IMR-90 (cell line): ENCODE measurements around the gene EFHC2. TPM values are rescaled to one million over a fixed set of nuclear protein-coding genes. Genes with fewer than 3 reads are reported as not detected.

Experiments
- ATAC-seq: fragments of 200-7000 bp; cut with Tn5 transposase; 2 replicates; pipeline ENCODE4 v1.9.1; 2020; ENCODE audit warnings: low read depth, mild to moderate bottlenecking, moderate library complexity
- BruUV-seq: library from RNA; stranded (reverse); fragments of 400-500 nt; replicated peaks from 2 replicates; lab custom pipeline; 2021; lab: Mats Ljungman, UMichigan
- CTCF ChIA-PET: fragments of 300-600 bp; formaldehyde crosslinking; extraction: SDS; loops from one replicate; lab custom pipeline; 2021; ENCODE audit warnings: antibody characterized with exemption; lab: Yijun Ruan, JAX
- POLR2A ChIA-PET: fragments of 300-600 bp; sonication (Branson Sonifier 250); formaldehyde crosslinking; loops from one replicate; lab custom pipeline; 2022; ENCODE audit warnings: antibody characterized with exemption; ENCODE audit not compliant: unreplicated experiment; lab: Charles Lee
- DNase-seq: peaks from one replicate; pipeline ENCODE4 v3.0.0; 2013
- H2AFZ ChIP-seq: replicated peaks from 2 replicates; pipeline ENCODE3; 2013; ENCODE audit warnings: low read length, mild to moderate bottlenecking; ENCODE audit not compliant: poor library complexity
- H2AK5ac ChIP-seq: 2 replicates; pipeline ENCODE4 v1.6.1; 2013; ENCODE audit warnings: low read depth, low read length, inconsistent platforms
- H2AK9ac ChIP-seq: replicated peaks from 2 replicates; pipeline ENCODE3; 2013; ENCODE audit warnings: mild to moderate bottlenecking, low read depth, low read length, moderate library complexity; ENCODE audit not compliant: poor library complexity
- H2BK120ac ChIP-seq: 2 replicates; pipeline ENCODE4 v1.6.1; 2013; ENCODE audit warnings: low read depth, low read length, inconsistent platforms
- H2BK15ac ChIP-seq: 3 replicates; pipeline ENCODE4 v1.6.1; 2013; ENCODE audit warnings: low read depth, low read length, inconsistent platforms
- H2BK20ac ChIP-seq: 2 replicates; pipeline ENCODE4 v1.6.1; 2013; ENCODE audit warnings: low read depth, mild to moderate bottlenecking, inconsistent platforms, low read length, moderate library complexity
- H2BK5ac ChIP-seq: 2 replicates; pipeline ENCODE4 v1.6.1; 2013; ENCODE audit warnings: mild to moderate bottlenecking, low read depth, low read length, inconsistent platforms; ENCODE audit not compliant: poor library complexity, severe bottlenecking
- H3K14ac ChIP-seq: replicated peaks from 2 replicates; pipeline ENCODE4 v1.6.1; 2013; ENCODE audit warnings: low read depth, low read length, inconsistent platforms
- H3K18ac ChIP-seq: 2 replicates; pipeline ENCODE4 v1.6.1; 2013; ENCODE audit warnings: low read depth, low read length, control low read depth
- H3K23ac ChIP-seq: 2 replicates; pipeline ENCODE4 v1.6.1; 2013; ENCODE audit warnings: low read depth, low read length, inconsistent platforms
- H3K27ac ChIP-seq: 2 replicates; pipeline ENCODE4 v1.5.1; 2013; ENCODE audit warnings: mild to moderate bottlenecking, control low read depth, low read length; ENCODE audit not compliant: insufficient read depth
- H3K27me3 ChIP-seq: 2 replicates; pipeline ENCODE4 v1.6.1; 2013; ENCODE audit warnings: low read length; ENCODE audit not compliant: control insufficient read depth, insufficient read depth
- H3K36me3 ChIP-seq: 2 replicates; pipeline ENCODE4 v1.6.1; 2013; ENCODE audit warnings: low read length, mixed read lengths; ENCODE audit not compliant: control insufficient read depth, insufficient read depth
- H3K4ac ChIP-seq: 2 replicates; pipeline ENCODE4 v1.6.1; 2013; ENCODE audit warnings: low read depth, low read length, inconsistent platforms
- H3K4me1 ChIP-seq: 2 replicates; pipeline ENCODE4 v1.6.1; 2013; ENCODE audit warnings: low read length, mixed read lengths; ENCODE audit not compliant: control insufficient read depth, insufficient read depth
- H3K4me2 ChIP-seq: 2 replicates; pipeline ENCODE4 v1.6.1; 2013; ENCODE audit warnings: low read depth, mild to moderate bottlenecking, control low read depth, low read length, moderate library complexity
- H3K4me3 ChIP-seq: 2 replicates; pipeline ENCODE4 v1.5.1; 2013; ENCODE audit warnings: low read depth, mild to moderate bottlenecking, control low read depth, low read length, moderate library complexity; ENCODE audit not compliant: insufficient read depth
- H3K56ac ChIP-seq: 2 replicates; pipeline ENCODE4 v1.6.1; 2013; ENCODE audit warnings: low read length, inconsistent platforms; ENCODE audit not compliant: insufficient read depth; ENCODE audit errors: extremely low read depth
- H3K79me1 ChIP-seq, 2 experiments: 2 replicates each; pipeline ENCODE4 v1.6.1; 2013; ENCODE audit warnings: low read length in 2 of 2, inconsistent platforms in 1 of 2, low read depth in 1 of 2
- H3K9ac ChIP-seq: 2 replicates; pipeline ENCODE4 v1.6.1; 2013; ENCODE audit warnings: low read depth, low read length, control low read depth
- H3K9me1 ChIP-seq: 2 replicates; pipeline ENCODE4 v1.6.1; 2013; ENCODE audit warnings: low read length, inconsistent platforms; ENCODE audit not compliant: insufficient read depth
- H3K9me3 ChIP-seq: 2 replicates; pipeline ENCODE4 v1.6.1; 2013; ENCODE audit warnings: low read length; ENCODE audit not compliant: control insufficient read depth, insufficient read depth
- H4K20me1 ChIP-seq: 2 replicates; pipeline ENCODE4 v1.6.1; 2013; ENCODE audit warnings: low read length, inconsistent platforms; ENCODE audit not compliant: insufficient read depth
- H4K5ac ChIP-seq: 2 replicates; pipeline ENCODE4 v1.6.1; 2013; ENCODE audit warnings: mild to moderate bottlenecking, low read depth, low read length, control low read depth
- H4K8ac ChIP-seq, 2 experiments: 2 replicates each; pipeline ENCODE4 v1.6.1; 2013; ENCODE audit warnings: low read depth in 2 of 2, low read length in 2 of 2, control low read depth in 1 of 2, inconsistent platforms in 1 of 2
- H4K91ac ChIP-seq: 2 replicates; pipeline ENCODE4 v1.6.1; 2013; ENCODE audit warnings: low read depth, low read length, inconsistent platforms; ENCODE audit not compliant: insufficient read depth
- BHLHE40 ChIP-seq: fragments of 150-350 bp; IDR thresholded peaks from 2 replicates; pipeline ENCODE4 v1.6.1; 2016; ENCODE audit warnings: mild to moderate bottlenecking, low read depth, low read length
- CEBPB ChIP-seq: IDR thresholded peaks from 2 replicates; pipeline ENCODE4 v1.6.1; 2012; ENCODE audit warnings: low read depth, low read length, improper control_type of control experiment
- CHD1 ChIP-seq: IDR thresholded peaks from 2 replicates; pipeline ENCODE4 v1.6.1; 2012; ENCODE audit warnings: low read depth, low read length, improper control_type of control experiment
- FOS ChIP-seq: fragments of 150-350 bp; IDR thresholded peaks from 2 replicates; pipeline ENCODE4 v1.6.1; 2016; ENCODE audit warnings: low read depth, low read length
- MAFK ChIP-seq: IDR thresholded peaks from 2 replicates; pipeline ENCODE4 v1.6.1; 2012; ENCODE audit warnings: low read depth, low read length, improper control_type of control experiment
- MAZ ChIP-seq: IDR thresholded peaks from 2 replicates; pipeline ENCODE4 v1.6.1; 2012; ENCODE audit warnings: low read depth, mild to moderate bottlenecking, low read length, improper control_type of control experiment, moderate library complexity, borderline replicate concordance
- MXI1 ChIP-seq: IDR thresholded peaks from 2 replicates; pipeline ENCODE4 v1.6.1; 2012; ENCODE audit warnings: low read depth, mild to moderate bottlenecking, low read length, moderate library complexity, borderline replicate concordance
- NFE2L2 ChIP-seq: fragments of 150-350 bp; IDR thresholded peaks from 2 replicates; pipeline ENCODE4 v1.6.1; 2016; ENCODE audit warnings: low read depth, mild to moderate bottlenecking, low read length
- POLR2A ChIP-seq: IDR thresholded peaks from 2 replicates; pipeline ENCODE4 v1.6.1; 2012; ENCODE audit warnings: mild to moderate bottlenecking, low read depth, low read length
- RAD21 ChIP-seq: IDR thresholded peaks from 2 replicates; pipeline ENCODE4 v1.6.1; 2012; ENCODE audit warnings: low read length, improper control_type of control experiment
- RCOR1 ChIP-seq: IDR thresholded peaks from 2 replicates; pipeline ENCODE4 v1.6.1; 2012; ENCODE audit warnings: mild to moderate bottlenecking, low read length, improper control_type of control experiment; ENCODE audit not compliant: insufficient replicate concordance
- RFX5 ChIP-seq: IDR thresholded peaks from 2 replicates; pipeline ENCODE4 v1.8.0; 2012; ENCODE audit warnings: low read depth, mild to moderate bottlenecking, low read length, moderate library complexity
- SMC3 ChIP-seq: fragments of 150-350 bp; IDR thresholded peaks from 2 replicates; pipeline ENCODE4 v1.6.1; 2016; ENCODE audit warnings: low read depth, mild to moderate bottlenecking, antibody characterized with exemption, low read length, moderate library complexity
- WGBS, 2 experiments: methylation state at CpG; one replicate each; pipeline versions ENCODE4 v1.1.5 to v1.1.7; 2013; ENCODE audit warnings: missing lambda C conversion rate in 2 of 2; ENCODE audit not compliant: insufficient read length in 1 of 2; ENCODE audit errors: extremely low coverage in 2 of 2; 5-methylcytosine and 5-hydroxymethylcytosine counted together
- dilution Hi-C: fragments of 300-500 bp; cut with HindIII; formaldehyde crosslinking; loops from one replicate; pipeline ENCODE4 v1.14.3; 2018; ENCODE audit warnings: low sequenced_read_pairs; ENCODE audit not compliant: unreplicated experiment
- in situ Hi-C: fragments of 300-500 bp; cut with MboI; formaldehyde crosslinking; loops from 3 replicates; pipeline ENCODE4 v1.14.3; 2019; ENCODE audit warnings: low sequenced_read_pairs, inconsistent platforms, mixed read lengths
- intact Hi-C: fragments of 100-400 bp; cut with micrococcal nuclease; formaldehyde crosslinking; loops from 2 replicates; pipeline ENCODE4 v1.10.0; 2022
- polyA plus RNA-seq, 3 experiments: library from polyadenylated mRNA; depleted of rRNA; stranded (reverse); fragments of >200 nt; gene quantifications; 2 replicates each; pipeline ENCODE4 v1.2.3, GENCODE V29; 2012; ENCODE audit warnings: low replicate concordance in 1 of 3
- total RNA-seq: library from RNA; depleted of rRNA; stranded (reverse); fragments of >200 nt; gene quantifications from 2 replicates; pipeline ENCODE4 v1.2.3, GENCODE V29; 2012
- TF ChIP-seq, protein P1 (sequence below): fragments of 150-350 bp; IDR thresholded peaks from 2 replicates; pipeline ENCODE4 v1.6.1; 2016; ENCODE audit warnings: low read depth, mild to moderate bottlenecking, low read length, moderate library complexity, borderline replicate concordance
- TF ChIP-seq, protein P2 (sequence below): conservative IDR thresholded peaks from 2 replicates; pipeline ENCODE4 v1.5.1; 2012; ENCODE audit warnings: mild to moderate bottlenecking, low read depth, low read length, improper control_type of control experiment
- TF ChIP-seq, protein P3 (sequence below): fragments of 150-350 bp; IDR thresholded peaks from 2 replicates; pipeline ENCODE4 v1.6.1; 2017; ENCODE audit warnings: mild to moderate bottlenecking, antibody characterized with exemption, low read length, low read depth

Gene EFHC2
- total and polyA plus RNA-seq, 2 of the 4 experiments (the other 2 are of a cell fraction): 0.18 to 0.24 TPM

DNA sequence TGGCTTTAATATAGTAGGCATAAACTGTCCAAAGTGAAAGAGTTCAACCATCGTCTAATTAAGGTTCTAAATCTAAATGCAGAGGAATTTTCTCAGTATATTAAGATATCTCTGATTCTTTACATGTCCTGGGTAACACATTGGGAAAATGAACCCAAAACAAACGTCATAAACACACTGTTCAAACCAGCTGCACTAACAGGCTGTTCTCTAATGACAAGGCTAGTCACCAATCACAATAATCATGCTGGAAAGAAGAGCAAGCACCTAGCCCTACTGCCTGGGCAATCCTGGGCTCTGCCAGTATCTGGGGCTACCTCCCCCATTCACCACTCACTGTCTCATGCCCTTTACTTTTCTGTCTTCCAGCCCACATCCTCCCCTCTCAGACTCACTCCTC, 107.9 kb downstream of the EFHC2 start:
- ChIA-PET POLR2A (no interaction called here), CTCF (interaction anchor here (0.6 kb wide), 1 partner anchor 273 kb away, joined by 3 read pairs; no protein-coding TSS in a partner anchor)
- H2BK15ac ChIP-seq: no peak overlapping the region
- H3K27ac ChIP-seq: no peak overlapping the region
- intact Hi-C loops: no loop called here
- peaks cover 7% of the 10 kb centered on the region for H3K27me3 ChIP-seq
- H2AK5ac ChIP-seq: no peak overlapping the region
- no peaks in the 10 kb centered on the region for H3K9me3 ChIP-seq
- no peak overlapping the region for H2AK9ac ChIP-seq
- H2BK120ac ChIP-seq: no peak overlapping the region
- in situ Hi-C loops: loop anchor here (5.0 kb wide), 1 partner anchor 278 kb away; no protein-coding TSS in a partner anchor
- ATAC-seq (no peak), DNase-seq (no peak)
- H3K36me3 ChIP-seq: no peaks in the 10 kb centered on the region
- H4K5ac ChIP-seq: no peak overlapping the region
- no peak overlapping the region for H2AFZ ChIP-seq
- H3K9me1 ChIP-seq: no peaks in the 10 kb centered on the region
- no peaks in the 10 kb centered on the region for H3K79me1 ChIP-seq
- H3K56ac ChIP-seq: no peak overlapping the region
- no peak overlapping the region for H3K9ac ChIP-seq
- WGBS, 2 experiments: no CpG with 5 or more reads among the region's 2 CpGs
- no peaks in the 10 kb centered on the region for H3K4me1 ChIP-seq
- H2BK5ac ChIP-seq: no peak overlapping the region
- H3K4me2 ChIP-seq: no peak overlapping the region
- no peak for TF ChIP-seq RCOR1
- no peak for TF ChIP-seq NFE2L2
- TF ChIP-seq, protein P1, sequence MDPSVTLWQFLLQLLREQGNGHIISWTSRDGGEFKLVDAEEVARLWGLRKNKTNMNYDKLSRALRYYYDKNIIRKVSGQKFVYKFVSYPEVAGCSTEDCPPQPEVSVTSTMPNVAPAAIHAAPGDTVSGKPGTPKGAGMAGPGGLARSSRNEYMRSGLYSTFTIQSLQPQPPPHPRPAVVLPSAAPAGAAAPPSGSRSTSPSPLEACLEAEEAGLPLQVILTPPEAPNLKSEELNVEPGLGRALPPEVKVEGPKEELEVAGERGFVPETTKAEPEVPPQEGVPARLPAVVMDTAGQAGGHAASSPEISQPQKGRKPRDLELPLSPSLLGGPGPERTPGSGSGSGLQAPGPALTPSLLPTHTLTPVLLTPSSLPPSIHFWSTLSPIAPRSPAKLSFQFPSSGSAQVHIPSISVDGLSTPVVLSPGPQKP: no peak
- no peak for TF ChIP-seq MAZ
- TF ChIP-seq MXI1: no peak
- no peak for TF ChIP-seq MAFK
- no peak for TF ChIP-seq FOS
- no peak for TF ChIP-seq SMC3
- no peak for TF ChIP-seq RFX5
- TF ChIP-seq RAD21: no peak
- no peak for TF ChIP-seq CHD1
- TF ChIP-seq CEBPB: no peak
- TF ChIP-seq BHLHE40: no peak
- TF ChIP-seq POLR2A: no peak
- TF ChIP-seq, protein P2, sequence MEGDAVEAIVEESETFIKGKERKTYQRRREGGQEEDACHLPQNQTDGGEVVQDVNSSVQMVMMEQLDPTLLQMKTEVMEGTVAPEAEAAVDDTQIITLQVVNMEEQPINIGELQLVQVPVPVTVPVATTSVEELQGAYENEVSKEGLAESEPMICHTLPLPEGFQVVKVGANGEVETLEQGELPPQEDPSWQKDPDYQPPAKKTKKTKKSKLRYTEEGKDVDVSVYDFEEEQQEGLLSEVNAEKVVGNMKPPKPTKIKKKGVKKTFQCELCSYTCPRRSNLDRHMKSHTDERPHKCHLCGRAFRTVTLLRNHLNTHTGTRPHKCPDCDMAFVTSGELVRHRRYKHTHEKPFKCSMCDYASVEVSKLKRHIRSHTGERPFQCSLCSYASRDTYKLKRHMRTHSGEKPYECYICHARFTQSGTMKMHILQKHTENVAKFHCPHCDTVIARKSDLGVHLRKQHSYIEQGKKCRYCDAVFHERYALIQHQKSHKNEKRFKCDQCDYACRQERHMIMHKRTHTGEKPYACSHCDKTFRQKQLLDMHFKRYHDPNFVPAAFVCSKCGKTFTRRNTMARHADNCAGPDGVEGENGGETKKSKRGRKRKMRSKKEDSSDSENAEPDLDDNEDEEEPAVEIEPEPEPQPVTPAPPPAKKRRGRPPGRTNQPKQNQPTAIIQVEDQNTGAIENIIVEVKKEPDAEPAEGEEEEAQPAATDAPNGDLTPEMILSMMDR: no peak
- TF ChIP-seq, protein P3, sequence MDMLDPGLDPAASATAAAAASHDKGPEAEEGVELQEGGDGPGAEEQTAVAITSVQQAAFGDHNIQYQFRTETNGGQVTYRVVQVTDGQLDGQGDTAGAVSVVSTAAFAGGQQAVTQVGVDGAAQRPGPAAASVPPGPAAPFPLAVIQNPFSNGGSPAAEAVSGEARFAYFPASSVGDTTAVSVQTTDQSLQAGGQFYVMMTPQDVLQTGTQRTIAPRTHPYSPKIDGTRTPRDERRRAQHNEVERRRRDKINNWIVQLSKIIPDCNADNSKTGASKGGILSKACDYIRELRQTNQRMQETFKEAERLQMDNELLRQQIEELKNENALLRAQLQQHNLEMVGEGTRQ: no peak
- no peak overlapping the region for H3K4ac ChIP-seq
- H4K91ac ChIP-seq: no peak overlapping the region
- H3K18ac ChIP-seq: no peak overlapping the region
- no peaks in the 10 kb centered on the region for H4K20me1 ChIP-seq
- H3K14ac ChIP-seq: no peak overlapping the region
- H4K8ac ChIP-seq: no peak overlapping the region
- no TSS peak for BruUV-seq
- H3K4me3 ChIP-seq: no peak overlapping the region
- no peak overlapping the region for H2BK20ac ChIP-seq
- dilution Hi-C loops: no loop called here
- H3K23ac ChIP-seq: no peak overlapping the region
